GM20000 (cell line): ENCODE measurements around the gene COL4A3.

Source experiments
- DNase-seq: peaks from one replicate; pipeline ENCODE4 v3.0.0; 2012; ENCODE audit warnings: low spot score
- CTCF ChIP-seq: IDR thresholded peaks from 2 replicates; pipeline ENCODE4 v1.5.1; 2012; ENCODE audit warnings: mild to moderate bottlenecking, control low read depth; ENCODE audit errors: extremely low read depth, missing control alignments

The COL4A3 gene

GRCh38 chr2:227179988-227180685, 15.7 kb downstream of the COL4A3 start:
- TF ChIP-seq CTCF, result no peak
- no peak for DNase-seq

GRCh38 chr2:227180770-227181169, 16.3 kb downstream of the COL4A3 start:
- no peak for TF ChIP-seq CTCF
- DNase-seq, result no peak

GRCh38 chr2:227182765-227183164, 18.3 kb downstream of the COL4A3 start:
- TF ChIP-seq CTCF, result no peak
- DNase-seq, result no peak

- TF ChIP-seq CTCF, result no peak
- no peak for DNase-seq
Measured at GRCh38 chr2:227183657-227184367, 19.4 kb downstream of the COL4A3 start.

GRCh38 chr2:227185615-227186232, 21.3 kb downstream of the COL4A3 start:
- DNase-seq, result no peak
- no peak for TF ChIP-seq CTCF

- no peak for DNase-seq
- no peak for TF ChIP-seq CTCF
Measured at GRCh38 chr2:227186751-227187150, 22.3 kb downstream of the COL4A3 start.

DNA sequence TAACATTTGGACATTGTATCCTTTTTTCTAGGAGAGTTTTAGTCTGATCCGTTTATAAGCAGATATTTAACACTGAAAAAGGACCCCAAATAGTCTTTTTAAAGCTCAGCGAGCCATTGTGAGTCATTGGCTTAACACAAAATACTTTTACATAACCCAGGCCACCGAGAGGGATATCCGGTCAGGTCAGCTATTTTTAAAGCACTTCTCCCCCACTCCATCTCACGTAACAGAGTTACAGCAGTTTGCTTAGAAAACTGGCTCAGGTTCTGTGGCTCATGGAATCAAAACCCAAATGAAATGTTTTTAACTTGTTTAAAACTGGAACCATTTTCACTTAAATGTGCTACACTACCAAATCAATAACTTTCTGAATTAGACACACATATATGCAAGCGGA, 23.9 kb downstream of the COL4A3 start:
- no peak for DNase-seq
- no peak for TF ChIP-seq CTCF
